Mononuclear cell (primary cell): ENCODE results near the gene BLTP1. TPM values are rescaled to one million over a fixed set of nuclear protein-coding genes. Genes with fewer than 3 reads are reported as not detected.
A peak's percentile ranks its signal among the peaks of the same experiment; 100 is the strongest.

Source experiments
- H3K27me3 ChIP-seq: 2 replicates; pipeline ENCODE4 v1.6.0; 2011; ENCODE audit warnings: low read length, control low read depth; ENCODE audit not compliant: insufficient read depth
- H3K4me1 ChIP-seq: 2 replicates; pipeline ENCODE4 v1.5.1; 2011; ENCODE audit warnings: mild to moderate bottlenecking, low read length, control low read depth; ENCODE audit not compliant: insufficient read depth
- H3K4me3 ChIP-seq: 2 replicates; pipeline ENCODE4 v1.5.1; 2011; ENCODE audit warnings: mild to moderate bottlenecking, low read length, moderate library complexity
- H3K9me3 ChIP-seq: 2 replicates; pipeline ENCODE4 v1.5.1; 2011; ENCODE audit warnings: low read depth, mild to moderate bottlenecking, control low read depth, low read length
- total RNA-seq: library from RNA; depleted of rRNA; stranded (reverse); fragments of >200 nt; gene quantifications from one replicate; pipeline ENCODE4 v1.2.3, GENCODE V29; 2012

BLTP1 gene
- total RNA-seq, 1 donor: 243 TPM

- peaks cover 14% of the 10 kb centered on the region for H3K27me3 ChIP-seq
Observed at GRCh38 chr4:122142687-122143086, 9.4 kb upstream of the BLTP1 start.

GRCh38 chr4:122146652-122147051 is 5.5 kb upstream of the BLTP1 start:
- peaks cover 14% of the 10 kb centered on the region for H3K27me3 ChIP-seq
- H3K9me3 ChIP-seq: no peaks in the 10 kb centered on the region
- H3K4me3 ChIP-seq: no peak overlapping the region
- H3K4me1 ChIP-seq: peaks cover 12% of the 10 kb centered on the region

More at GRCh38 chr4:122142687-122143086, 9.4 kb upstream of the BLTP1 start:
- no peaks in the 10 kb centered on the region for H3K9me3 ChIP-seq
- no peak overlapping the region for H3K4me3 ChIP-seq
- H3K4me1 ChIP-seq: no peaks in the 10 kb centered on the region

GRCh38 chr4:122150931-122151330 is 1.2 kb upstream of the BLTP1 start:
- no peak overlapping the region for H3K4me3 ChIP-seq
- peaks cover under 1% of the 10 kb centered on the region for H3K27me3 ChIP-seq
- no peaks in the 10 kb centered on the region for H3K9me3 ChIP-seq
- H3K4me1 ChIP-seq: peaks cover 23% of the 10 kb centered on the region

GRCh38 chr4:122152711-122153226 is 638 bp downstream of the BLTP1 start:
- no peaks in the 10 kb centered on the region for H3K9me3 ChIP-seq
- peak overlapping the region; percentile 60 for H3K4me3 ChIP-seq
- no peaks in the 10 kb centered on the region for H3K27me3 ChIP-seq
- H3K4me1 ChIP-seq: peaks cover 33% of the 10 kb centered on the region

GRCh38 chr4:122156819-122157218 is 4.7 kb downstream of the BLTP1 start:
- Histone ChIP-seq H3K4me3 (no peak overlapping the region), H3K27me3 (no peaks in the 10 kb centered on the region), H3K4me1 (peaks cover 20% of the 10 kb centered on the region), H3K9me3 (no peaks in the 10 kb centered on the region)

- H3K9me3 ChIP-seq: no peaks in the 10 kb centered on the region
- H3K4me1 ChIP-seq: peaks cover 19% of the 10 kb centered on the region
- H3K27me3 ChIP-seq: no peaks in the 10 kb centered on the region
- H3K4me3 ChIP-seq: no peak overlapping the region
Observed at GRCh38 chr4:122163301-122163700, 11.2 kb downstream of the BLTP1 start.

GRCh38 chr4:122163767-122164166 is 11.6 kb downstream of the BLTP1 start:
- no peaks in the 10 kb centered on the region for H3K27me3 ChIP-seq
- peaks cover 19% of the 10 kb centered on the region for H3K4me1 ChIP-seq
- no peaks in the 10 kb centered on the region for H3K9me3 ChIP-seq
- H3K4me3 ChIP-seq: no peak overlapping the region

- peaks cover 19% of the 10 kb centered on the region for H3K4me1 ChIP-seq
- H3K4me3 ChIP-seq: no peak overlapping the region
- no peaks in the 10 kb centered on the region for H3K27me3 ChIP-seq
- no peaks in the 10 kb centered on the region for H3K9me3 ChIP-seq
Observed at GRCh38 chr4:122167369-122167768, 15.2 kb downstream of the BLTP1 start.

- H3K4me3 ChIP-seq: no peak overlapping the region
- no peaks in the 10 kb centered on the region for H3K27me3 ChIP-seq
- peaks cover 7% of the 10 kb centered on the region for H3K4me1 ChIP-seq
- H3K9me3 ChIP-seq: no peaks in the 10 kb centered on the region
Observed at GRCh38 chr4:122170775-122171174, 18.6 kb downstream of the BLTP1 start.

GRCh38 chr4:122171323-122171722 is 19.2 kb downstream of the BLTP1 start:
- Histone ChIP-seq H3K4me1 (peaks cover 7% of the 10 kb centered on the region), H3K27me3 (no peaks in the 10 kb centered on the region), H3K9me3 (no peaks in the 10 kb centered on the region), H3K4me3 (no peak overlapping the region)

GRCh38 chr4:122172266-122172665 is 20.1 kb downstream of the BLTP1 start:
- peaks cover 5% of the 10 kb centered on the region for H3K4me1 ChIP-seq
- no peaks in the 10 kb centered on the region for H3K9me3 ChIP-seq
- no peak overlapping the region for H3K4me3 ChIP-seq
- no peaks in the 10 kb centered on the region for H3K27me3 ChIP-seq

GRCh38 chr4:122178961-122179360 is 26.8 kb downstream of the BLTP1 start:
- Histone ChIP-seq H3K4me3 (no peak overlapping the region), H3K4me1 (no peaks in the 10 kb centered on the region), H3K9me3 (no peaks in the 10 kb centered on the region)

GRCh38 chr4:122195718-122196117 is 43.6 kb downstream of the BLTP1 start:
- no peak overlapping the region for H3K4me3 ChIP-seq
- H3K27me3 ChIP-seq: no peaks in the 10 kb centered on the region
- no peaks in the 10 kb centered on the region for H3K4me1 ChIP-seq
- no peaks in the 10 kb centered on the region for H3K9me3 ChIP-seq

More at GRCh38 chr4:122178961-122179360, 26.8 kb downstream of the BLTP1 start:
- no peaks in the 10 kb centered on the region for H3K27me3 ChIP-seq

Other genes starting within 250 kb of the BLTP1 start
- gene TRPC3, start 200.3 kb upstream of the BLTP1 start, total RNA-seq: 0.31 TPM
- gene ADAD1, start 226.7 kb downstream of the BLTP1 start, total RNA-seq: not detected